Spleen (tissue), 11 donors: Measurements from ENCODE around the gene TUBA4B. TPM values are rescaled to one million over a fixed set of nuclear protein-coding genes. Genes with fewer than 3 reads are reported as not detected.
A peak's percentile ranks its signal among the peaks of the same experiment; 100 is the strongest.

Experiments
- DNase-seq: peaks from one replicate; pipeline ENCODE4 v3.0.0-alpha.2; 2020
- H3K27ac ChIP-seq, 8 donors: fragments of 200-600 bp; sonication (generic) in 7 of 8; 1 replicate in 4 of 8; 2 replicates in 4 of 8; pipeline versions ENCODE4 v1.5.0 to v1.8.0; 2016 to 2021; ENCODE audit warnings: inconsistent platforms in 4 of 8, mild to moderate bottlenecking in 4 of 8, moderate library complexity in 1 of 8
- H3K27me3 ChIP-seq, 7 donors: fragments of 200-600 bp; sonication (generic) in 6 of 7; replicated peaks in 1 of 7; 1 replicate in 4 of 7; 2 replicates in 3 of 7; pipeline versions ENCODE4 v1.5.0 to v1.8.0; 2016 to 2021; ENCODE audit warnings: inconsistent platforms in 3 of 7, mild to moderate bottlenecking in 1 of 7
- H3K36me3 ChIP-seq, 6 donors: fragments of 200-600 bp; sonication (generic) in 5 of 6; 1 replicate in 4 of 6; 2 replicates in 2 of 6; pipeline versions ENCODE4 v1.5.0 to v1.8.0; 2016 to 2021; ENCODE audit warnings: inconsistent platforms in 2 of 6
- H3K4me1 ChIP-seq, 6 donors: fragments of 200-600 bp; sonication (generic) in 5 of 6; 1 replicate in 3 of 6; 2 replicates in 3 of 6; pipeline versions ENCODE4 v1.5.0 to v1.8.0; 2016 to 2021; ENCODE audit warnings: inconsistent platforms in 3 of 6
- H3K4me3 ChIP-seq, 8 donors: fragments of 200-600 bp; sonication (generic) in 7 of 8; 1 replicate in 4 of 8; 2 replicates in 4 of 8; pipeline versions ENCODE4 v1.5.0 to v1.8.0; 2016 to 2021; ENCODE audit warnings: inconsistent platforms in 4 of 8, mild to moderate bottlenecking in 4 of 8, moderate library complexity in 2 of 8
- H3K9me3 ChIP-seq, 8 donors: fragments of 200-600 bp; sonication (generic) in 7 of 8; 1 replicate in 4 of 8; 2 replicates in 4 of 8; pipeline versions ENCODE4 v1.5.0 to v1.8.0; 2016 to 2021; ENCODE audit warnings: inconsistent platforms in 4 of 8
- CTCF ChIP-seq, 11 experiments: fragments of 200-600 bp in 7 of 11; fragments of 450-650 bp in 4 of 11; sonication (generic) in 4 of 11; IDR thresholded peaks in 8 of 11; conservative IDR thresholded peaks in 3 of 11; 1 replicate in 7 of 11; 2 replicates in 4 of 11; pipeline versions ENCODE4 v1.4.0 to v1.8.0; 2016 to 2021; ENCODE audit warnings: antibody characterized with exemption in 11 of 11, inconsistent platforms in 4 of 11, mild to moderate bottlenecking in 1 of 11
- POLR2A ChIP-seq, 3 donors: fragments of 450-650 bp; IDR thresholded peaks; one replicate each; pipeline ENCODE4 v1.5.1; 2017; ENCODE audit warnings: antibody characterized with exemption in 3 of 3, mild to moderate bottlenecking in 1 of 3
- POLR2AphosphoS5 ChIP-seq, 3 donors: sonication (generic); formaldehyde crosslinking; IDR thresholded peaks; one replicate each; pipeline ENCODE4 v1.5.1; 2017; ENCODE audit warnings: antibody characterized with exemption in 3 of 3
- WGBS, 5 donors: extraction: QIAGEN DNeasy Blood & Tissue Kit in 3 of 5; methylation state at CpG; one replicate each; pipeline versions ENCODE4 v1.1.5 to v1.1.7; 2013 to 2018; 5-methylcytosine and 5-hydroxymethylcytosine counted together
- intact Hi-C: fragments of 100-400 bp; cut with DNase I; formaldehyde crosslinking; loops from one replicate; pipeline ENCODE4 v1.15.0; 2023; ENCODE audit warnings: low total_unique reads
- polyA plus RNA-seq, 3 donors: library from polyadenylated mRNA; stranded (reverse); fragments of 200-250 nt; gene quantifications; one replicate each; pipeline ENCODE4 v1.2.1, GENCODE V29; 2013
- total RNA-seq, 7 donors: library from RNA; depleted of rRNA in 3 of 7; stranded (reverse); fragments of >200 nt in 3 of 7; fragmentation: NEBNext Ultra II Directional in 4 of 7; extraction: Animal tissue kit (Norgen Biotek cat#: 25700) in 4 of 7; gene quantifications; one replicate each; pipeline versions ENCODE4 v1.1.0 to v1.2.1, GENCODE V29; 2016 to 2021
- donor health status: healthy with polysubstance abuse.
- donor health status: DM: no; HTN: no; CAD: no; lungs with moderate emphysema.
- donor health status: DM: no; HTN: no; CAD: no.
- donor health status: Bipolar disorder and iron deficiency.
- donor health status: healthy.
- donor health status: DM: no; HTN: no; CAD: no.
- donor health status: DM: yes; HTN: yes; CAD: no.

Gene TUBA4B
- total and polyA plus RNA-seq, 10 donors = not detected

DNA sequence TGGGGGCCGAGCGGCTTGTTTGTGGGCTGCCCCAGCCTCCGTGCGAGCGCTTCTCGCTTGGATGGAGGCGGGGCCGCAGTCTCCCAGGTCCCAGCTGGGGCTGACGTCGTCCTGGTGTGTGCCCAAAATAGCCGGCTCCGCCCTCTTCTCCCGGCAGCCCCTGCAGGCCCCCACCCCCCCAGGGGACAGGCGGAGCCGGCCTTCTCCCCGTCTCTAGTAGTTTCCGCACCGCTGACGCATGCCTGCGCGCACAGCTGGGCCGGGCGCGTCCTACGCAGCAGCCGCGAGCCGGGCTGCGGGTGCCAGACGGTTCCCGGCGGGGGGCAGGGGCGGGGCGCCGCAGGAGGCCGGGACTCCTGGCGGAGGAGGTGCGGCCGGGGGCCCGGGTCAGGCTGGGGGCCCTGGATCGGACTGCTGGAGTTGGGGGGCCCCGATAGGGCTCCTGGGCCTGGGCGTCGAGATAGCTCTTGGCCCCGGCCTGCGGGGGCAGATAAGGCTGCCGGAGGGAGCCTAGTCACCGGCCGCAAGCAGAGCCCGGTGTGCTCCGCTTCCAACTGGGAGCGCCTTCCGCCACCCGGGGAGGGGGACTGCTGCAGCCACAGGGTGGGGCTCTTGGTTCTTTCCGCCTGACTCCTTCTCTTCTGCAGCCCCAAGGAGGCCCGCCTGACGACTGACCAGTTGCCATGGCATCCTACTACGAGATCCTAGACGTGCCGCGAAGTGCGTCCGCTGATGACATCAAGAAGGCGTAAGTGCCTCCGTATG, 26.3 kb downstream of the TUBA4B start, which contains the start of gene DNAJB2:
Gene DNAJB2, plus strand, starts transcription at position 216 of the 765 bp plus-strand sequence. Its CDS starts 468 bp downstream, at position 684.
- intact Hi-C loops = loop anchor here (5.0 kb wide), 1 partner anchor 52 kb away; the partner anchor contains the start of genes ANKZF1 and ATG9A
- H3K4me3 ChIP-seq = peak within 1 kb of the TSS; percentile 39 to 78 (median 58)
- peak within 1 kb of the TSS; percentile 94 to 99 (median 98) for H3K27ac ChIP-seq
- 0 to 1% (median 1%) methylated on average over 31 to 65 of the region's 65 CpGs for WGBS, 5 donors
- DNase-seq = peak; percentile 100
- no peaks in the 10 kb centered on the region for H3K27me3 ChIP-seq
- TF ChIP-seq POLR2AphosphoS5 (IDR thresholded peaks at IDR 0.05) = peak; percentile 97 to 99 (median 98)
- TF ChIP-seq CTCF (IDR thresholded peaks at IDR 0.05 in 8 of 11, conservative IDR thresholded peaks at IDR 0.05 in 3 of 11) = peak in 1 of 11 experiments; percentile 37
- peak; percentile 42 to 97 (median 88) for TF ChIP-seq POLR2A (IDR thresholded peaks at IDR 0.05)
- no peaks in the 10 kb centered on the region for H3K9me3 ChIP-seq
- H3K36me3 ChIP-seq = peaks cover 0 to 40% (median 32%) of the 10 kb centered on the region in 6 donors
- peaks cover 26 to 73% (median 44%) of the 10 kb centered on the region in 6 donors for H3K4me1 ChIP-seq

- no peak for DNase-seq
- Histone ChIP-seq H3K36me3 (peaks cover 0 to 47% (median 39%) of the 10 kb centered on the region in 6 donors), H3K9me3 (no peaks in the 10 kb centered on the region), H3K4me1 (peaks cover 26 to 80% (median 48%) of the 10 kb centered on the region in 6 donors), H3K4me3 (peak overlapping the region; percentile 39 to 78 (median 58)), H3K27me3 (no peaks in the 10 kb centered on the region), H3K27ac (peak overlapping the region; percentile 94 to 99 (median 98))
- WGBS, 5 donors = 53 to 60% (median 57%) methylated on average over 11 to 12 of the region's 12 CpGs
- peak in 1 of 3 donors; percentile 60 for TF ChIP-seq POLR2AphosphoS5 (IDR thresholded peaks at IDR 0.05)
- peak in 7 of 11 experiments; percentile 20 to 55 (median 41) for TF ChIP-seq CTCF (IDR thresholded peaks at IDR 0.05 in 8 of 11, conservative IDR thresholded peaks at IDR 0.05 in 3 of 11)
- peak in 1 of 3 donors; percentile 33 for TF ChIP-seq POLR2A (IDR thresholded peaks at IDR 0.05)
- intact Hi-C loops = loop anchor here (5.0 kb wide), 1 partner anchor 53 kb away; the partner anchor contains the start of genes ANKZF1 and ATG9A
Observed at GRCh38 chr2:219279916-219280516, 27.0 kb downstream of the TUBA4B start.

DNA sequence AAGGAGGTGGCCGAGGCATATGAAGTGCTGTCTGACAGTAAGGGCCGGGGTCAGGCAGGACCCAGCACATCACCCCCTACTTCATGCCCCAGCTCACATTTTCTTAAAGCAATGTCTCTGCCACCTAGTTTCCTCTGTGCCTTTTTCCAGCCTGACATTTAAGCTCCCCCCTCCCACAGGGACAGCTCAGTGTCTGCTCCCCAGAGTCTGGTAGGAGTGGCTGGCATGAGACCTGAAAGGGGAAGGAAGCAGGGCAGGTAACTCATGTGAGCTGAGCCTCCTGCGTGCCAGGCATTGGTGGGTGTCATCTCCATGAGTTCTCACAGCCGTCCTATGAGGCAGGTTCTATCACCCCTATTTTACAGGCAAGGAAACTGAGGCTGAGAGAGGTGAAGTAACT, 27.6 kb downstream of the TUBA4B start:
- Histone ChIP-seq H3K27ac (peak overlapping the region in 5 of 8 donors; percentile 19 to 99 (median 99)), H3K9me3 (no peaks in the 10 kb centered on the region), H3K4me1 (peaks cover 26 to 80% (median 48%) of the 10 kb centered on the region in 6 donors), H3K4me3 (peak overlapping the region in 1 of 8 donors; percentile 78), H3K36me3 (peaks cover 0 to 54% (median 46%) of the 10 kb centered on the region in 6 donors), H3K27me3 (no peaks in the 10 kb centered on the region)
- no peak for TF ChIP-seq POLR2AphosphoS5 (IDR thresholded peaks at IDR 0.05)
- TF ChIP-seq CTCF (IDR thresholded peaks at IDR 0.05 in 8 of 11, conservative IDR thresholded peaks at IDR 0.05 in 3 of 11) = no peak
- TF ChIP-seq POLR2A (IDR thresholded peaks at IDR 0.05) = no peak
- DNase-seq = no peak
- 82 to 89% (median 86%) methylated on average over 4 of the region's 4 CpGs for WGBS, 5 donors
- intact Hi-C loops = no loop called here
